K562 (cell line): ENCODE data around the gene LRRC74B. TPM values are rescaled to one million over a fixed set of nuclear protein-coding genes. Genes with fewer than 3 reads are reported as not detected.

Experiments used
- ATAC-seq: fragments of 200-7000 bp; cut with Tn5 transposase; 3 replicates; pipeline ENCODE4 v1.9.1; 2020; ENCODE audit warnings: moderate library complexity
- BruUV-seq: library from RNA; stranded (reverse); fragments of 400-500 nt; replicated peaks from 2 replicates; lab custom pipeline; 2021; lab: Mats Ljungman, UMichigan
- CTCF ChIA-PET: fragments of 300-600 bp; formaldehyde crosslinking; extraction: SDS; loops from one replicate; lab custom pipeline; 2021; ENCODE audit warnings: low intra/inter-chr PET ratio; lab: Yijun Ruan, JAX
- POLR2A ChIA-PET: fragments of 300-600, 350-650 bp; sonication (Branson Sonifier 250); formaldehyde crosslinking; extraction: SDS; loops from one replicate; lab custom pipeline; 2021; ENCODE audit warnings: antibody characterized with exemption, inconsistent platforms; lab: Yijun Ruan, JAX
- DNase-seq, 4 experiments: peaks; one replicate each; pipeline versions ENCODE4 v3.0.0 to v3.0.0-alpha.2; 2011 to 2018; ENCODE audit warnings: low spot score in 3 of 4, mixed read lengths in 3 of 4; ENCODE audit errors: extremely low read depth in 1 of 4
- FAIRE-seq: peaks from 2 replicates; lab custom pipeline; 2011; peaks lifted over from hg19 to GRCh38; lab: Jason Lieb, UNC
- H2AFZ ChIP-seq: 2 replicates; pipeline ENCODE4 v1.6.0; 2011; ENCODE audit warnings: low read depth, low read length, control low read depth, inconsistent platforms
- H3K27ac ChIP-seq: fragments of 200-600 bp; 3 replicates; pipeline ENCODE4 v1.8.0; 2011; ENCODE audit warnings: low read depth, mild to moderate bottlenecking, control low read depth, inconsistent platforms, low read length, moderate library complexity, mixed read lengths; ENCODE audit errors: extremely low read depth
- H3K27me3 ChIP-seq, 2 experiments: fragments of 300-600 bp in 1 of 2; 2 replicates in 1 of 2; 3 replicates in 1 of 2; pipeline versions ENCODE4 v1.6.0 to v1.8.0; 2011; ENCODE audit warnings: inconsistent platforms in 2 of 2, low read length in 2 of 2, mild to moderate bottlenecking in 1 of 2, mixed read lengths in 1 of 2, moderate library complexity in 1 of 2; ENCODE audit not compliant: control insufficient read depth in 2 of 2, insufficient read depth in 2 of 2
- H3K36me3 ChIP-seq: fragments of 300-600 bp; 3 replicates; pipeline ENCODE4 v1.8.0; 2011; ENCODE audit warnings: mild to moderate bottlenecking, low read length, inconsistent platforms; ENCODE audit not compliant: control insufficient read depth, insufficient read depth
- H3K4me1 ChIP-seq, 2 experiments: fragments of 200-600 bp in 1 of 2; replicated peaks in 1 of 2; 2 replicates in 1 of 2; 3 replicates in 1 of 2; pipeline versions ENCODE4 v1.5.1 to v1.8.0; 2011; ENCODE audit warnings: inconsistent platforms in 2 of 2, low read length in 2 of 2, mild to moderate bottlenecking in 1 of 2, mixed read lengths in 1 of 2, moderate library complexity in 1 of 2; ENCODE audit not compliant: control insufficient read depth in 2 of 2, insufficient read depth in 2 of 2
- H3K4me2 ChIP-seq: 2 replicates; pipeline ENCODE4 v1.6.1; 2011; ENCODE audit warnings: low read length, control low read depth, inconsistent platforms, mixed read lengths; ENCODE audit not compliant: insufficient read depth
- H3K4me3 ChIP-seq: fragments of 200-600 bp; sonication (generic), shearing (Covaris generic); 2 replicates; pipeline ENCODE4 v1.5.1; 2016; ENCODE audit warnings: control low read depth, inconsistent platforms
- H3K79me2 ChIP-seq: fragments of 200-600 bp; 3 replicates; pipeline ENCODE4 v1.8.0; 2011; ENCODE audit warnings: low read length, inconsistent platforms; ENCODE audit not compliant: control insufficient read depth, insufficient read depth
- H3K9ac ChIP-seq, 2 experiments: 2 replicates each; pipeline versions ENCODE4 v1.6.0 to v1.6.1; 2011; ENCODE audit warnings: low read depth in 2 of 2, low read length in 2 of 2, control low read depth in 1 of 2, inconsistent platforms in 1 of 2, mild to moderate bottlenecking in 1 of 2, mixed read lengths in 1 of 2; ENCODE audit not compliant: insufficient read depth in 1 of 2
- H3K9me1 ChIP-seq: one replicate; pipeline ENCODE4 v1.6.0; 2011; ENCODE audit warnings: inconsistent platforms, mild to moderate bottlenecking, low read length, moderate library complexity; ENCODE audit not compliant: control insufficient read depth, insufficient read depth
- H3K9me3 ChIP-seq: replicated peaks from 2 replicates; pipeline ENCODE4 v1.5.1; 2011; ENCODE audit warnings: low read depth, low read length, inconsistent platforms; ENCODE audit not compliant: control insufficient read depth, insufficient read depth
- H4K20me1 ChIP-seq: replicated peaks from 2 replicates; pipeline ENCODE4 v1.6.1; 2011; ENCODE audit warnings: low read length, inconsistent platforms, mixed read lengths; ENCODE audit not compliant: control insufficient read depth, insufficient read depth
- C11orf30 ChIP-seq: fragments of 450-650 bp; IDR thresholded peaks from 2 replicates; pipeline ENCODE4 v1.6.1; 2016; ENCODE audit warnings: low read depth, mild to moderate bottlenecking
- CAMTA2 ChIP-seq: fragments of 250-450 bp; sonication (Bioruptor Pico); conservative IDR thresholded peaks from 2 replicates; pipeline ENCODE4 v1.5.1; 2022
- FOSL1 ChIP-seq: fragments of 200-800 bp; sonication (Bioruptor generic); conservative IDR thresholded peaks from 2 replicates; pipeline ENCODE4 v1.6.1; 2016; ENCODE audit warnings: missing genetic modification characterization, missing compliant biosample characterization
- GABPA ChIP-seq: fragments of 200-800 bp; sonication (Bioruptor generic); conservative IDR thresholded peaks from 2 replicates; pipeline ENCODE4 v1.6.1; 2016; ENCODE audit warnings: low read depth, missing genetic modification characterization, missing compliant biosample characterization
- MYC ChIP-seq, 2 experiments: fragments of 250-450 bp in 1 of 2; sonication (Bioruptor Pico) in 1 of 2; IDR thresholded peaks; 2 replicates each; pipeline versions ENCODE4 v1.5.1 to v1.6.1; 2012 to 2021; ENCODE audit warnings: low read depth in 2 of 2, borderline replicate concordance in 1 of 2, improper control_type of control experiment in 1 of 2, low read length in 1 of 2, mild to moderate bottlenecking in 1 of 2, moderate library complexity in 1 of 2
- NFRKB ChIP-seq: fragments of 450-650 bp; IDR thresholded peaks from 2 replicates; pipeline ENCODE4 v1.6.1; 2016; ENCODE audit warnings: low read depth
- POLR2G ChIP-seq: fragments of 200-400 bp; formaldehyde crosslinking; IDR thresholded peaks from 2 replicates; pipeline ENCODE4 v1.6.1; 2017; ENCODE audit warnings: low read depth, mild to moderate bottlenecking, antibody characterized with exemption, low read length, moderate library complexity
- RBM14 ChIP-seq: fragments of 200-400 bp; formaldehyde crosslinking; IDR thresholded peaks from 2 replicates; pipeline ENCODE4 v1.6.1; 2018; ENCODE audit warnings: low read depth, mild to moderate bottlenecking, low read length, moderate library complexity, borderline replicate concordance; ENCODE audit not compliant: insufficient read depth
- SMAD3 ChIP-seq: fragments of 450-650 bp; formaldehyde crosslinking; conservative IDR thresholded peaks from 2 replicates; pipeline ENCODE4 v1.4.0; 2020; ENCODE audit warnings: mild to moderate bottlenecking
- SPI1 ChIP-seq: IDR thresholded peaks from 2 replicates; pipeline ENCODE4 v1.6.1; 2011; ENCODE audit warnings: low read depth, low read length, control low read depth, borderline replicate concordance
- ZBTB9 ChIP-seq: fragments of 450-650 bp; formaldehyde crosslinking; IDR thresholded peaks from 2 replicates; pipeline ENCODE4 v1.4.0; 2020; ENCODE audit warnings: mild to moderate bottlenecking, moderate library complexity
- ZNF133 ChIP-seq: fragments of 250-450 bp; sonication (Bioruptor Pico); IDR thresholded peaks from 2 replicates; pipeline ENCODE4 v1.4.0; 2020; ENCODE audit warnings: mild to moderate bottlenecking
- ZNF143 ChIP-seq: sonication (generic); formaldehyde crosslinking; IDR thresholded peaks from 2 replicates; pipeline ENCODE4 v1.9.0; 2022; ENCODE audit warnings: mild to moderate bottlenecking, missing genetic modification reagents
- ZNF212 ChIP-seq: fragments of 450-650 bp; formaldehyde crosslinking; IDR thresholded peaks from 2 replicates; pipeline ENCODE4 v1.4.0; 2020; ENCODE audit warnings: mild to moderate bottlenecking
- ZNF277 ChIP-seq: fragments of 250-450 bp; sonication (Bioruptor Pico); IDR thresholded peaks from 2 replicates; pipeline ENCODE4 v1.8.0; 2022; ENCODE audit warnings: inconsistent platforms, mild to moderate bottlenecking, moderate library complexity, borderline replicate concordance
- ZNF408 ChIP-seq: fragments of 250-450 bp; sonication (Bioruptor Pico); IDR thresholded peaks from 2 replicates; pipeline ENCODE4 v1.4.0; 2020; ENCODE audit warnings: low read depth, mild to moderate bottlenecking, moderate library complexity
- ZNF76 ChIP-seq: fragments of 250-450 bp; sonication (Bioruptor Pico); IDR thresholded peaks from 2 replicates; pipeline ENCODE4 v1.4.0; 2020; ENCODE audit warnings: mild to moderate bottlenecking, moderate library complexity, borderline replicate concordance
- ZNF764 ChIP-seq: fragments of 250-450 bp; sonication (Bioruptor Pico); IDR thresholded peaks from 2 replicates; pipeline ENCODE4 v1.4.0; 2020; ENCODE audit warnings: low read depth, mild to moderate bottlenecking, moderate library complexity
- WGBS: fragments of 100-300 bp; shearing (Covaris generic); methylation state at CpG from one replicate; pipeline ENCODE4 v1.1.6; 2016; ENCODE audit warnings: low coverage, mixed read lengths; ENCODE audit not compliant: insufficient coverage; ENCODE audit errors: missing lambda C conversion rate; 5-methylcytosine and 5-hydroxymethylcytosine counted together
- in situ Hi-C: fragments of 300-500 bp; cut with MboI; formaldehyde crosslinking; loops from 4 replicates; pipeline ENCODE4 v1.15.0; 2018; ENCODE audit warnings: inconsistent platforms, mixed read lengths
- intact Hi-C: fragments of 100-400 bp; cut with micrococcal nuclease; formaldehyde crosslinking; loops from 2 replicates; pipeline ENCODE4 v1.14.2; 2022
- polyA plus RNA-seq, 8 experiments: library from polyadenylated mRNA; depleted of rRNA in 4 of 8; stranded (reverse) in 5 of 8; unstranded in 3 of 8; fragments of >200 nt; fragmentation: Nextera tagmentation in 2 of 8; fragmentation: Illumina TruSeq in 1 of 8; extraction: Ambion mirVana in 2 of 8; extraction: Trizol in 1 of 8; gene quantifications; 2 replicates each; pipeline versions ENCODE4 v1.2.1 to v1.2.3, GENCODE V29; 2011 to 2014; ENCODE audit warnings: inconsistent platforms in 1 of 8, missing spikeins in 1 of 8
- total RNA-seq, 7 experiments: library from RNA; depleted of rRNA in 6 of 7; stranded (reverse); fragments of >200 nt in 6 of 7; fragmentation: Illumina TruSeq in 2 of 7; extraction: Trizol in 2 of 7; gene quantifications; 2 replicates each; pipeline versions ENCODE4 v1.2.1 to v1.2.3, GENCODE V29; 2011 to 2021; ENCODE audit warnings: low replicate concordance in 1 of 7

The LRRC74B gene
- total and polyA plus RNA-seq, 9 of the 15 experiments (the other 6 are each of a cell fraction or from before 2014, with no cell fraction given), result not detected

GRCh38 chr22:21025763-21026755 is 19.7 kb upstream of the LRRC74B start:
- FAIRE-seq (no peak), DNase-seq (peak in 2 of 4 experiments; percentile 63 to 64), ATAC-seq (no peak)
- Histone ChIP-seq H3K36me3 (no peaks in the 10 kb centered on the region), H3K27me3 (peaks cover 37 to 61% of the 10 kb centered on the region in 2 experiments; a peak in 4 of 5 replicates), H3K9ac (peak overlapping the region in 1 of 2 experiments; percentile 71; a peak in 2 of 4 replicates), H4K20me1 (peaks cover 41% of the 10 kb centered on the region), H3K9me3 (no peaks in the 10 kb centered on the region), H2AFZ (no peak overlapping the region), H3K27ac (no peak overlapping the region), H3K4me1 (peaks cover 0 to 52% of the 10 kb centered on the region in 2 experiments; a peak in 2 of 5 replicates), H3K4me3 (no peak overlapping the region), H3K4me2 (no peak overlapping the region), H3K9me1 (peaks cover 4% of the 10 kb centered on the region), H3K79me2 (no peaks in the 10 kb centered on the region)
- in situ Hi-C loops (no loop called here), intact Hi-C loops (no loop called here)
- CTCF ChIA-PET, result no interaction called here
- POLR2A ChIA-PET, result interaction anchor here (0.5 to 10.2 kb wide), 6 partner anchors 8 to 79 kb away, joined by 4 to 120 read pairs (median 20); partner anchors contain the start of genes LRRC74B, P2RX6 and THAP7
- no TSS peak for BruUV-seq
- 32% methylated on average over 27 of the region's 27 CpGs for WGBS
- TF ChIP-seq SMAD3 (CRISPR knock-in tag) (no peak), ZNF277 (CRISPR knock-in tag) (peak; percentile 77; the same call in 1 of the 2 replicates), MYC (IDR thresholded peaks at IDR 0.05; ENCODE audit: low read depth, low read length) (no peak), MYC (CRISPR knock-in tag; IDR thresholded peaks at IDR 0.05; ENCODE audit: borderline replicate concordance, low read depth) (no peak), NFRKB (no peak), ZNF133 (CRISPR knock-in tag) (peak; percentile 72; the same call in 1 of the 2 replicates), C11orf30 (no peak), SPI1 (no peak), GABPA (tag) (no peak), POLR2G (peak; percentile 9; the same call in 1 of the 2 replicates), ZNF408 (0 out of 2 replicates have a peak, but pooled peaks have one; percentile 45), ZNF76 (CRISPR knock-in tag) (peak; percentile 59; the same call in 1 of the 2 replicates), ZNF764 (CRISPR knock-in tag) (0 out of 2 replicates have a peak, but pooled peaks have one; percentile 49), ZNF212 (CRISPR knock-in tag) (0 out of 2 replicates have a peak, but pooled peaks have one; percentile 61), FOSL1 (no peak), ZNF143 (CRISPR knock-in tag) (no peak), RBM14 (0 out of 2 replicates have a peak, but pooled peaks have one; percentile 23), CAMTA2 (CRISPR knock-in tag) (no peak), ZBTB9 (CRISPR knock-in tag) (0 out of 2 replicates have a peak, but pooled peaks have one; percentile 44)
